ENCODE measurements around the gene BDH1. TPM values are rescaled to one million over a fixed set of nuclear protein-coding genes. Genes with fewer than 3 reads are reported as not detected.

The BDH1 gene
- total and polyA plus RNA-seq, 2 of the 8 experiments (the other 6 are each of a cell fraction or from before 2014, with no cell fraction given): 27.2 to 28.1 TPM

GRCh38 chr3:197513953-197514785 is 41.6 kb downstream of the BDH1 start:
- no peak for FAIRE-seq
- TF ChIP-seq HDAC2 (IDR thresholded peaks at IDR 0.05; ENCODE audit: borderline replicate concordance in 1 of 2, low read depth in 2 of 2, low read length in 2 of 2): no peak
- TF ChIP-seq POLR2A (IDR thresholded peaks at IDR 0.05; ENCODE audit: control extremely low read depth in 1 of 2, low read depth in 2 of 2, low read length in 2 of 2): no peak
- no peak for TF ChIP-seq TBP (IDR thresholded peaks at IDR 0.05; ENCODE audit: low read depth, low read length)

More at GRCh38 chr3:197513953-197514785, 41.6 kb downstream of the BDH1 start:
- H4K5ac ChIP-seq (ENCODE audit: insufficient read length, low read depth, low read length): no peak overlapping the region
- H3K9ac ChIP-seq (replicated peaks in 1 of 4; ENCODE audit: extremely low read depth in 1 of 4, low read depth in 3 of 4, low read length in 3 of 4): no peak overlapping the region
- H3K4me1 ChIP-seq (replicated peaks in 1 of 4; ENCODE audit: control insufficient read depth in 3 of 4, insufficient read depth in 4 of 4, low read length in 3 of 4): peaks cover 0 to 12% (median 3%) of the 10 kb centered on the region in 4 experiments; a peak in 5 of 7 replicates
- H2BK12ac ChIP-seq (ENCODE audit: low read depth, low read length): no peak overlapping the region; the same call in 1 of the 2 replicates
- no peak overlapping the region for H3K18ac ChIP-seq (ENCODE audit: extremely low read depth, low read length)
- H2AFZ ChIP-seq (ENCODE audit: low read length): no peak overlapping the region
- POLR2A ChIA-PET (ENCODE audit: partially characterized antibody): interaction anchor here (0.6 to 2.0 kb wide), 6 partner anchors 9 to 1225 kb away, joined by 3 to 6 read pairs (median 3); no protein-coding TSS in a partner anchor
- no peak overlapping the region for H2BK120ac ChIP-seq (replicated peaks; ENCODE audit: low read depth, low read length)
- H3K23ac ChIP-seq (ENCODE audit: insufficient read length): no peak overlapping the region
- no peak overlapping the region for H3K4me2 ChIP-seq (ENCODE audit: insufficient read depth in 1 of 2, low read depth in 2 of 2, low read length in 2 of 2)
- no peak overlapping the region for H4K91ac ChIP-seq (replicated peaks; ENCODE audit: insufficient read length, low read length)
- H3K23me2 ChIP-seq (ENCODE audit: low read depth, low read length): no peaks in the 10 kb centered on the region
- WGBS, 2 experiments (ENCODE audit: extremely low coverage in 1 of 2, insufficient coverage in 1 of 2, insufficient read length in 1 of 2, insufficient replicate concordance in 2 of 2, low coverage in 1 of 2, low lambda C conversion rate in 2 of 2, missing lambda C conversion rate in 1 of 2): 90% methylated on average over 18 of the region's 18 CpGs; no CpG with 5 or more reads in 1 of the 2 experiments
- no peak overlapping the region for H3K4ac ChIP-seq (replicated peaks; ENCODE audit: insufficient read length, low read depth, low read length)
- H4K20me1 ChIP-seq (replicated peaks in 1 of 2; ENCODE audit: control insufficient read depth in 1 of 2, insufficient read depth in 2 of 2, low read length in 2 of 2): no peaks in the 10 kb centered on the region
- no peak overlapping the region for H3K27ac ChIP-seq (ENCODE audit: low read depth, low read length)
- H2BK5ac ChIP-seq (ENCODE audit: low read depth, low read length): no peak overlapping the region
- H3K14ac ChIP-seq (ENCODE audit: insufficient read length): no peak overlapping the region
- no peaks in the 10 kb centered on the region for H3K79me2 ChIP-seq (ENCODE audit: control insufficient read depth in 1 of 2, insufficient read depth in 2 of 2, low read length in 2 of 2)
- H3K36me3 ChIP-seq (ENCODE audit: control insufficient read depth in 2 of 4, insufficient read depth in 4 of 4, low read length in 3 of 4): peaks cover 0 to 3% (median 0%) of the 10 kb centered on the region in 4 experiments; a peak in 1 of 8 replicates
- H3K4me3 ChIP-seq (ENCODE audit: extremely low read depth in 1 of 4, insufficient read depth in 2 of 4, low read depth in 3 of 4, low read length in 4 of 4): no peak overlapping the region
- no peaks in the 10 kb centered on the region for H3K9me3 ChIP-seq (ENCODE audit: insufficient read depth in 2 of 2, low read depth in 1 of 2, low read length in 1 of 2)
- CTCF ChIA-PET (ENCODE audit: partially characterized antibody): interaction anchor here (0.7 to 6.3 kb wide), 13 partner anchors 12 to 290 kb away, joined by 3 to 44 read pairs (median 5); no protein-coding TSS in a partner anchor
- no peak overlapping the region for H2AK5ac ChIP-seq (ENCODE audit: low read depth, low read length)
- no peak for DNase-seq (ENCODE audit: low read depth in 1 of 2, low spot score in 2 of 2)
- no peak overlapping the region for H4K8ac ChIP-seq (ENCODE audit: extremely low read depth, insufficient read depth, low read length)
- H2BK20ac ChIP-seq (ENCODE audit: low read length): no peak overlapping the region
- H3K79me1 ChIP-seq (ENCODE audit: low read depth, low read length): no peaks in the 10 kb centered on the region
- no peak overlapping the region for H3K56ac ChIP-seq (replicated peaks; ENCODE audit: insufficient read length, low read depth, low read length)
- peaks cover 0 to 6% (median 2%) of the 10 kb centered on the region in 4 experiments; a peak in 2 of 7 replicates for H3K27me3 ChIP-seq (replicated peaks in 1 of 4; ENCODE audit: control insufficient read depth in 3 of 4, extremely low read depth in 1 of 4, insufficient read depth in 3 of 4, low read length in 3 of 4)
- no peak overlapping the region for H2BK15ac ChIP-seq (ENCODE audit: low read length)
